Thyroid gland (tissue), 4 donors: ENCODE data around the gene GRIN2A.

Experiments
- POLR2A ChIP-seq, 2 donors: fragments of 450-650 bp; IDR thresholded peaks; one replicate each; pipeline ENCODE4 v1.6.1; 2017; ENCODE audit warnings: antibody characterized with exemption in 2 of 2, mild to moderate bottlenecking in 2 of 2, moderate library complexity in 1 of 2
- TF ChIP-seq, protein P1 (sequence below), 6 experiments: fragments of 200-600 bp in 3 of 6; fragments of 450-650 bp in 3 of 6; sonication (generic) in 3 of 6; IDR thresholded peaks; one replicate each; pipeline ENCODE4 v1.5.1; 2016 to 2019; ENCODE audit warnings: antibody characterized with exemption in 6 of 6, mild to moderate bottlenecking in 2 of 6, inconsistent platforms in 1 of 6, moderate library complexity in 1 of 6

DNA sequence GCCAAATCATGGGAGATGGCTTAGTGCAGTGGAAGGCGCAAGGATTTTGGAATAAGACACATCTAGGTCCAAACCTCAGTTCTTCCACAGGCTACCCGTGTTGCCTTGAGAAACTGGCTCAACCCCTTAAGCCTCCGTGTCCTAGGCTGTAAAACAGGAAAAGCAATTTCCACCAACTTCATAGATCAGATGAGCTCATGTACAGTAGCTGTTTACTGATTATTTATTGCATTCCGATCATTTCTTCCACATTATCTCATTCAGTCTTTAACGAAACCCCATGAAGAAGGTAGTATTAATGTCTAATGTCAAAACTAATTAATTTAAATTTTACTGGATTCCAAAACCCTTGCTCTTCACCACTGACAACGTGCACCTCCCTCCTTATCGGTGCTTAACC, 231.6 kb downstream of the GRIN2A start:
- TF ChIP-seq, protein P1, sequence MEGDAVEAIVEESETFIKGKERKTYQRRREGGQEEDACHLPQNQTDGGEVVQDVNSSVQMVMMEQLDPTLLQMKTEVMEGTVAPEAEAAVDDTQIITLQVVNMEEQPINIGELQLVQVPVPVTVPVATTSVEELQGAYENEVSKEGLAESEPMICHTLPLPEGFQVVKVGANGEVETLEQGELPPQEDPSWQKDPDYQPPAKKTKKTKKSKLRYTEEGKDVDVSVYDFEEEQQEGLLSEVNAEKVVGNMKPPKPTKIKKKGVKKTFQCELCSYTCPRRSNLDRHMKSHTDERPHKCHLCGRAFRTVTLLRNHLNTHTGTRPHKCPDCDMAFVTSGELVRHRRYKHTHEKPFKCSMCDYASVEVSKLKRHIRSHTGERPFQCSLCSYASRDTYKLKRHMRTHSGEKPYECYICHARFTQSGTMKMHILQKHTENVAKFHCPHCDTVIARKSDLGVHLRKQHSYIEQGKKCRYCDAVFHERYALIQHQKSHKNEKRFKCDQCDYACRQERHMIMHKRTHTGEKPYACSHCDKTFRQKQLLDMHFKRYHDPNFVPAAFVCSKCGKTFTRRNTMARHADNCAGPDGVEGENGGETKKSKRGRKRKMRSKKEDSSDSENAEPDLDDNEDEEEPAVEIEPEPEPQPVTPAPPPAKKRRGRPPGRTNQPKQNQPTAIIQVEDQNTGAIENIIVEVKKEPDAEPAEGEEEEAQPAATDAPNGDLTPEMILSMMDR (IDR thresholded peaks at IDR 0.05): no peak
- no peak for TF ChIP-seq POLR2A (IDR thresholded peaks at IDR 0.05)
